ENCODE results near the gene JPT2. TPM values are rescaled to one million over a fixed set of nuclear protein-coding genes. Genes with fewer than 3 reads are reported as not detected.

Gene JPT2
- total RNA-seq, 2 donors from 2014 or later: 11.7 to 16.1 TPM

GRCh38 chr16:1639860-1640259, 38.2 kb upstream of the JPT2 start:
- H3K4me3 ChIP-seq: no peak overlapping the region
- no peak overlapping the region for H3K27ac ChIP-seq
- no peaks in the 10 kb centered on the region for H3K9me3 ChIP-seq
- H3K27me3 ChIP-seq: no peaks in the 10 kb centered on the region
- DNase-seq (ENCODE audit: low spot score): no peak
- no peak for TF ChIP-seq CTCF (IDR thresholded peaks at IDR 0.05)
- peaks cover 68% of the 10 kb centered on the region for H3K36me3 ChIP-seq
- H3K4me1 ChIP-seq: peaks cover 0 to 4% of the 10 kb centered on the region in 2 donors

GRCh38 chr16:1640261-1640941, 37.7 kb upstream of the JPT2 start:
- TF ChIP-seq CTCF (IDR thresholded peaks at IDR 0.05): no peak

GRCh38 chr16:1641261-1641660, 36.8 kb upstream of the JPT2 start:
- Histone ChIP-seq H3K27ac (no peak overlapping the region), H3K36me3 (peaks cover 77% of the 10 kb centered on the region)

More at GRCh38 chr16:1640261-1640941, 37.7 kb upstream of the JPT2 start:
- Histone ChIP-seq H3K4me1 (peaks cover 0 to 4% of the 10 kb centered on the region in 2 donors), H3K36me3 (peaks cover 68% of the 10 kb centered on the region), H3K27me3 (no peaks in the 10 kb centered on the region), H3K27ac (no peak overlapping the region), H3K9me3 (no peaks in the 10 kb centered on the region), H3K4me3 (no peak overlapping the region)
- no peak for DNase-seq (ENCODE audit: low spot score)

GRCh38 chr16:1642148-1642547, 35.9 kb upstream of the JPT2 start:
- no peaks in the 10 kb centered on the region for H3K9me3 ChIP-seq
- H3K4me1 ChIP-seq: peaks cover 0 to 4% of the 10 kb centered on the region in 2 donors
- DNase-seq (ENCODE audit: low spot score): no peak
- H3K4me3 ChIP-seq: no peak overlapping the region
- H3K27ac ChIP-seq: no peak overlapping the region
- peaks cover 81% of the 10 kb centered on the region for H3K36me3 ChIP-seq
- TF ChIP-seq CTCF (IDR thresholded peaks at IDR 0.05): no peak
- no peaks in the 10 kb centered on the region for H3K27me3 ChIP-seq

More at GRCh38 chr16:1641261-1641660, 36.8 kb upstream of the JPT2 start:
- no peak for DNase-seq (ENCODE audit: low spot score)
- no peak overlapping the region for H3K4me3 ChIP-seq
- no peak for TF ChIP-seq CTCF (IDR thresholded peaks at IDR 0.05)
- peaks cover 0 to 4% of the 10 kb centered on the region in 2 donors for H3K4me1 ChIP-seq
- H3K27me3 ChIP-seq: no peaks in the 10 kb centered on the region
- H3K9me3 ChIP-seq: no peaks in the 10 kb centered on the region

- TF ChIP-seq CTCF (IDR thresholded peaks at IDR 0.05): no peak
- Histone ChIP-seq H3K9me3 (no peaks in the 10 kb centered on the region), H3K4me3 (no peak overlapping the region), H3K27me3 (no peaks in the 10 kb centered on the region), H3K27ac (no peak overlapping the region), H3K4me1 (peaks cover 0 to 4% of the 10 kb centered on the region in 2 donors), H3K36me3 (peaks cover 81% of the 10 kb centered on the region)
- DNase-seq (ENCODE audit: low spot score): no peak
Measured at GRCh38 chr16:1642753-1643152, 35.3 kb upstream of the JPT2 start.

- H3K4me1 ChIP-seq: peaks cover 0 to 4% of the 10 kb centered on the region in 2 donors
- H3K27me3 ChIP-seq: no peaks in the 10 kb centered on the region
- no peak overlapping the region for H3K4me3 ChIP-seq
- no peak for TF ChIP-seq CTCF (IDR thresholded peaks at IDR 0.05)
- H3K9me3 ChIP-seq: no peaks in the 10 kb centered on the region
- DNase-seq (ENCODE audit: low spot score): no peak
- no peak overlapping the region for H3K27ac ChIP-seq
- H3K36me3 ChIP-seq: peaks cover 74% of the 10 kb centered on the region
Measured at GRCh38 chr16:1643521-1643920, 34.6 kb upstream of the JPT2 start.
